ENCODE data around the gene HOXB2.
"Not testable (repeated sequence)": the region's sequence is repeated elsewhere in the genome, so short reads cannot be mapped to it uniquely, and the experiment has no call there.

HOXB2 gene

DNA sequence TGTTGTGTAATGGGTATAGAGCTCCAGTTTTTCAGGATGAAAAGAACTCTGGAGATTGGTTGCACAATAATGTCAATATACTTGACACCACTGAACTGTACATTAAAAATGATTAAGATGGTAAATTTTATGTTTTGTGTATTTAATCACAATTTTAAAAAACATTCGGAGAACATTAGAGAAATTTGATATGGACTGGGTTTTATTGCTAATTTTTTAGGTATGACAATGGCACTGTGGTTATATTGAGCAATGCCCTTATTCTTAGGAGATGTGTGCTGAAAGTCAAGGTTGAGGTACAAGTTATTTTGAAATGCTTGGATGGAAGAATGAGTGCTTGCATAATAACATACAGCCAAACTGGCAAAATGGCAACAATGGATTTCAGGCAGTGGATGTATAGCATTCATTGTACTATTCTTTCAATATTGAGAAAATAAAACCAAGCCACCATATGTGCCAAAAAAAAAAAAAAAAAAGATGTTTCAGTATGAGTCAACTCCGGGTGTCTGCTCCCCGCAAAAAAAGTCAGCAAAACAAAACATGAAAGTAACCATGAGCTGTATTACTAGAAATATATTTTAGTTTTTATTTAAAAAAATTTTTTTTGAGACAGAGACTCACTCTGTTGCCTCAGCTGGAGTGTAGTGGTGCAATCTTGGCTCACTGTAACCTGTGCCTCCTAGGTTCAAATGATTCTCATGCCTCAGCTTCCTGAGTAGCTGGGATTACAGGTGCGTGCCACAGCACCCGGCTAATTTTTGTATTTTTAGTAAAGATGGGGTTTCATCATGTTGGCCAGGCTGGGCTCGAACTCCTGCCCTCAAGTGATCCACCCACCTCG lies 33.9 kb downstream of the HOXB2 start:
- TF ChIP-seq CTCF (IDR thresholded peaks at IDR 0.05; ENCODE audit: insufficient read depth, low read length, poor library complexity, severe bottlenecking): no peak
- H3K36me3 ChIP-seq (ENCODE audit: control insufficient read depth, insufficient read depth, low read length): no peaks in the 10 kb centered on the region
- H3K4me3 ChIP-seq (replicated peaks; ENCODE audit: low read depth, low read length): no peak overlapping the region
- H3K27me3 ChIP-seq (replicated peaks; ENCODE audit: control insufficient read depth, insufficient read depth, low read length): no peaks in the 10 kb centered on the region
- peak; percentile 48 for DNase-seq (ENCODE audit: extremely low read depth, insufficient read length)

DNA sequence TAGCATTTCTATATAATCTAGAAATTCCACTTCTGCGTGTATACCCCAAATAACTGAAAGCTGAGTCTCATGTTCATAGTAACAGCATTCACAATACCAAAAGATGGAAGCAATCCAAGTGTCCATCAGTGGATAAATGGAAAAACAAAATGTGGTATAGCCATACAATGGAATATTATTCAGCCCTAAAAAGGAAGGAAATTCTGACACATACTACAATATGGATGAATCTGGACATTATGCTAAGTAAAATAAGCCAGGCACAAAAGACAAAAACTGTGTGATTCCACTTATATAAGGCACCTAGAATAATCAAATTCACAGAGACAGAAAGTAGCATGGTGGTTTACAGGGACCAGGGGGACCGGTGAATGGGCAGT lies 34.5 kb downstream of the HOXB2 start:
- no peak for DNase-seq (ENCODE audit: extremely low read depth, insufficient read length)
- no peaks in the 10 kb centered on the region for H3K36me3 ChIP-seq (ENCODE audit: control insufficient read depth, insufficient read depth, low read length)
- TF ChIP-seq CTCF (IDR thresholded peaks at IDR 0.05; ENCODE audit: insufficient read depth, low read length, poor library complexity, severe bottlenecking): no peak
- H3K4me3 ChIP-seq (replicated peaks; ENCODE audit: low read depth, low read length): no peak overlapping the region
- H3K27me3 ChIP-seq (replicated peaks; ENCODE audit: control insufficient read depth, insufficient read depth, low read length): no peaks in the 10 kb centered on the region

GRCh38 chr17:48509708-48510107 lies 35.2 kb downstream of the HOXB2 start:
- not testable (repeated sequence) for H3K36me3 ChIP-seq (ENCODE audit: control insufficient read depth, insufficient read depth, low read length); H3K27me3 ChIP-seq (replicated peaks; ENCODE audit: control insufficient read depth, insufficient read depth, low read length); H3K4me3 ChIP-seq (replicated peaks; ENCODE audit: low read depth, low read length); DNase-seq (ENCODE audit: extremely low read depth, insufficient read length)

DNA sequence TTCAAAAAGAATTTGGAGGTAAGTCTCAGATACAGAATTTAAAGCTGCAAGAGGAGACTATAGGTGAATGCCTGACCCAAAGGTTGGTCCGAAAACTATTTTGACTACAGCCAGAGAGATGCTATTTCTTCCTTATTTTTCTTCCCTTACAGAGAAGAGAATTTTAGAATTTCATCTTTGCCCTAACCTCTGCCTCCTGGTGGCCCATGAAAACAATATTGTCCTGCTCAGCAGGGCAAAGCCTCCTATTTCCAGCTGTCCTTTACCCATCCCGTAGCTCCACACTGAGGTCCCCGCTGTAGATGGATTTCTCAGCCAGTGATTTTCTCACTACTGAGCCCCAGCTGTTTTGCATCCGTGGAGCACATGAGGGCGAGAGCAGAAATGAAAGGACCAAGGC lies 38.7 kb downstream of the HOXB2 start:
- no peak for TF ChIP-seq CTCF (IDR thresholded peaks at IDR 0.05; ENCODE audit: insufficient read depth, low read length, poor library complexity, severe bottlenecking)
- DNase-seq (ENCODE audit: extremely low read depth, insufficient read length): no peak
- Histone ChIP-seq H3K36me3 (ENCODE audit: control insufficient read depth, insufficient read depth, low read length) (no peaks in the 10 kb centered on the region), H3K27me3 (replicated peaks; ENCODE audit: control insufficient read depth, insufficient read depth, low read length) (no peaks in the 10 kb centered on the region), H3K4me3 (replicated peaks; ENCODE audit: low read depth, low read length) (no peak overlapping the region)

DNA sequence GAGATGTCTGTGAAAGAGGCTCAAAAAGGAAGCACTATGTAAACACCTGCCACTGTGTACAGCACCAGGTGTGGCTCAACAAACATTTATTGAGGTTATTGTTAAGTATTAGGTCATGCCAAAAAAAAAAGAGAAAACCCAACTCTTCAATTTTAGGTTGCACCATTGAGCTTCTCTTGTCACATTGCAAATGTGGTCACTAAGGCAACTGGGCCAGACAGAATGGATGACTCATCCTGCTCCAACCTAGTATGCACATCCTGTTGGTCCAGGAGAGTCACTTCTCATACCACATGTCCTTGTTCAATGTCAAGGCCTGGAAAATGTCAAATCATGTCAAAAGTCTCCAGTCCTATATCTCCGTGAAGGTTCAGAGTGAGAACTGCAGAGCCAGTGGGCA lies 39.1 kb downstream of the HOXB2 start:
- no peaks in the 10 kb centered on the region for H3K27me3 ChIP-seq (replicated peaks; ENCODE audit: control insufficient read depth, insufficient read depth, low read length)
- H3K4me3 ChIP-seq (replicated peaks; ENCODE audit: low read depth, low read length): no peak overlapping the region
- no peak for TF ChIP-seq CTCF (IDR thresholded peaks at IDR 0.05; ENCODE audit: insufficient read depth, low read length, poor library complexity, severe bottlenecking)
- H3K36me3 ChIP-seq (ENCODE audit: control insufficient read depth, insufficient read depth, low read length): no peaks in the 10 kb centered on the region
- peak; percentile 48 for DNase-seq (ENCODE audit: extremely low read depth, insufficient read length)

DNA sequence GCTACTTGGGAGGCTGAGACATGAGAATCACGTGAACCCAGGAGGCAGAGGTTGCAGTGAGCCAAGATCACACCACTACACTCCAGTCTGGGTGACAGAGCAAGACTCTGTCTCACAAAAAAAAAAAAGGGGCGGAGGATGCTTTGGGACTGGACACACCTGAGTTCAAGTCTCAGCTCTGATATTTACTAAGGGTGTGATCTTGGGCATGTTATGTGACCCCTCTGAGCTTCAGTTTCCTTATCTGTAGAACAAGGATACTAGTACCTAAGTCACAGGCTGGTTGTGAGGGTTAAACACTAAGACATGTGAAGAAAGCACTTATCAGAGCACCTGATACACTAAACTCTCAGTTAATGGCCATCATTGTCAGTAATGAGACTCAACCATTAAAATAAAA lies 40.0 kb downstream of the HOXB2 start:
- Histone ChIP-seq H3K27me3 (replicated peaks; ENCODE audit: control insufficient read depth, insufficient read depth, low read length) (no peaks in the 10 kb centered on the region), H3K36me3 (ENCODE audit: control insufficient read depth, insufficient read depth, low read length) (no peaks in the 10 kb centered on the region), H3K4me3 (replicated peaks; ENCODE audit: low read depth, low read length) (no peak overlapping the region)
- TF ChIP-seq CTCF (IDR thresholded peaks at IDR 0.05; ENCODE audit: insufficient read depth, low read length, poor library complexity, severe bottlenecking): no peak
- DNase-seq (ENCODE audit: extremely low read depth, insufficient read length): no peak

Data from GM06990 (cell line).